IMR-90 (cell line): ENCODE measurements around the gene PADI2.

ENCODE experiments used
- BHLHE40 ChIP-seq: fragments of 150-350 bp; IDR thresholded peaks from 2 replicates; pipeline ENCODE4 v1.6.1; 2016; ENCODE audit warnings: mild to moderate bottlenecking, low read depth, low read length
- CEBPB ChIP-seq: IDR thresholded peaks from 2 replicates; pipeline ENCODE4 v1.6.1; 2012; ENCODE audit warnings: low read depth, low read length, improper control_type of control experiment
- MAFK ChIP-seq: IDR thresholded peaks from 2 replicates; pipeline ENCODE4 v1.6.1; 2012; ENCODE audit warnings: low read depth, low read length, improper control_type of control experiment
- MXI1 ChIP-seq: IDR thresholded peaks from 2 replicates; pipeline ENCODE4 v1.6.1; 2012; ENCODE audit warnings: low read depth, mild to moderate bottlenecking, low read length, moderate library complexity, borderline replicate concordance
- POLR2A ChIP-seq: IDR thresholded peaks from 2 replicates; pipeline ENCODE4 v1.6.1; 2012; ENCODE audit warnings: mild to moderate bottlenecking, low read depth, low read length
- RAD21 ChIP-seq: IDR thresholded peaks from 2 replicates; pipeline ENCODE4 v1.6.1; 2012; ENCODE audit warnings: low read length, improper control_type of control experiment
- RCOR1 ChIP-seq: IDR thresholded peaks from 2 replicates; pipeline ENCODE4 v1.6.1; 2012; ENCODE audit warnings: mild to moderate bottlenecking, low read length, improper control_type of control experiment; ENCODE audit not compliant: insufficient replicate concordance
- RFX5 ChIP-seq: IDR thresholded peaks from 2 replicates; pipeline ENCODE4 v1.8.0; 2012; ENCODE audit warnings: low read depth, mild to moderate bottlenecking, low read length, moderate library complexity
- TF ChIP-seq, protein P1 (sequence below): conservative IDR thresholded peaks from 2 replicates; pipeline ENCODE4 v1.5.1; 2012; ENCODE audit warnings: mild to moderate bottlenecking, low read depth, low read length, improper control_type of control experiment
- TF ChIP-seq, protein P2 (sequence below): fragments of 150-350 bp; IDR thresholded peaks from 2 replicates; pipeline ENCODE4 v1.6.1; 2016; ENCODE audit warnings: low read depth, mild to moderate bottlenecking, low read length, moderate library complexity, borderline replicate concordance

DNA sequence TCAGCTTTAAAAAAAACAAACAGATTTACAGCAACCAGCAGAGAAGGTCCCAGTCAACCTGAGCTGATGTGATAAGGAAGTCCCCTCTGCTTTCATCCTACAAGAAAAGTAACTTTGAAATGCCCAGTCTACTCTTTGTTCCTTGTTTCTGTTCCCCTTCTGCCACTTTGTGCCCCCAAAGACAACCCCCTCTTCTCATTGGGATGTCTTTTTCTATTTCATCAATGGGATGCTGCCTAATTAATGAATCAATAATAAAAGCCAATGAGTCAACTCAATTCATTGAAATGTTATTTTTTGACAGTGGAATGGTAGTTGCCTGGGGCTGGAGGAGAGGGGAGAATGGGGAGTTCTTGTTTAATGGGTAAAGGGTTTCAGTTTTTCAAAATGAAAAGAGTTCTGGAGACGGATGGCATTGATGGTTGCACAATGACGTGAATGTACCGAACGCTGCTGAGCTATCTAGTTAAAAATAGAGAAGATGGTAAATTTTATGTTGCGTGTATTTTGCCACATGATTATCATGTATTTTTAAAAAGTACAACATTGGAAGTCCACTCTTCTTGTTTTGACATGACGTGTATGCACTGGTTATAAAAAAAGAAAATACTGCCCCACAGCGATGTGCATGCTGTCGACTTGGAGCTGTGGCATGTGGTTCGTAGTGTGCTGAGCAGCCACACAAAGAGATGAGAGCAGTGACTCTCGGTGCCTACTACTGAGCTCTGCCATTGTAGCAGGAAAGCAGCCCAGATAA, 22.4 kb upstream of the PADI2 start:
- TF ChIP-seq POLR2A: no peak
- TF ChIP-seq, protein P1, sequence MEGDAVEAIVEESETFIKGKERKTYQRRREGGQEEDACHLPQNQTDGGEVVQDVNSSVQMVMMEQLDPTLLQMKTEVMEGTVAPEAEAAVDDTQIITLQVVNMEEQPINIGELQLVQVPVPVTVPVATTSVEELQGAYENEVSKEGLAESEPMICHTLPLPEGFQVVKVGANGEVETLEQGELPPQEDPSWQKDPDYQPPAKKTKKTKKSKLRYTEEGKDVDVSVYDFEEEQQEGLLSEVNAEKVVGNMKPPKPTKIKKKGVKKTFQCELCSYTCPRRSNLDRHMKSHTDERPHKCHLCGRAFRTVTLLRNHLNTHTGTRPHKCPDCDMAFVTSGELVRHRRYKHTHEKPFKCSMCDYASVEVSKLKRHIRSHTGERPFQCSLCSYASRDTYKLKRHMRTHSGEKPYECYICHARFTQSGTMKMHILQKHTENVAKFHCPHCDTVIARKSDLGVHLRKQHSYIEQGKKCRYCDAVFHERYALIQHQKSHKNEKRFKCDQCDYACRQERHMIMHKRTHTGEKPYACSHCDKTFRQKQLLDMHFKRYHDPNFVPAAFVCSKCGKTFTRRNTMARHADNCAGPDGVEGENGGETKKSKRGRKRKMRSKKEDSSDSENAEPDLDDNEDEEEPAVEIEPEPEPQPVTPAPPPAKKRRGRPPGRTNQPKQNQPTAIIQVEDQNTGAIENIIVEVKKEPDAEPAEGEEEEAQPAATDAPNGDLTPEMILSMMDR: no peak
- no peak for TF ChIP-seq RFX5
- no peak for TF ChIP-seq RCOR1
- no peak for TF ChIP-seq CEBPB
- no peak for TF ChIP-seq BHLHE40
- TF ChIP-seq RAD21: no peak
- TF ChIP-seq MXI1: no peak
- TF ChIP-seq MAFK: no peak
- TF ChIP-seq, protein P2, sequence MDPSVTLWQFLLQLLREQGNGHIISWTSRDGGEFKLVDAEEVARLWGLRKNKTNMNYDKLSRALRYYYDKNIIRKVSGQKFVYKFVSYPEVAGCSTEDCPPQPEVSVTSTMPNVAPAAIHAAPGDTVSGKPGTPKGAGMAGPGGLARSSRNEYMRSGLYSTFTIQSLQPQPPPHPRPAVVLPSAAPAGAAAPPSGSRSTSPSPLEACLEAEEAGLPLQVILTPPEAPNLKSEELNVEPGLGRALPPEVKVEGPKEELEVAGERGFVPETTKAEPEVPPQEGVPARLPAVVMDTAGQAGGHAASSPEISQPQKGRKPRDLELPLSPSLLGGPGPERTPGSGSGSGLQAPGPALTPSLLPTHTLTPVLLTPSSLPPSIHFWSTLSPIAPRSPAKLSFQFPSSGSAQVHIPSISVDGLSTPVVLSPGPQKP: no peak
